Stimulated activated CD8-positive, alpha-beta memory T cell treated with anti-CD3 and anti-CD28 coated beads, Interleukin-15, amount 100 ng/mL, for 4 hours (primary cell): ENCODE measurements around the gene SLC25A23.
A peak's percentile ranks its signal among the peaks of the same experiment; 100 is the strongest.

ENCODE experiments used
- DNase-seq, 2 donors: peaks; one replicate each; pipeline ENCODE4 v3.0.0-alpha.2; 2020; ENCODE audit warnings: low read depth in 2 of 2

SLC25A23 gene

DNA sequence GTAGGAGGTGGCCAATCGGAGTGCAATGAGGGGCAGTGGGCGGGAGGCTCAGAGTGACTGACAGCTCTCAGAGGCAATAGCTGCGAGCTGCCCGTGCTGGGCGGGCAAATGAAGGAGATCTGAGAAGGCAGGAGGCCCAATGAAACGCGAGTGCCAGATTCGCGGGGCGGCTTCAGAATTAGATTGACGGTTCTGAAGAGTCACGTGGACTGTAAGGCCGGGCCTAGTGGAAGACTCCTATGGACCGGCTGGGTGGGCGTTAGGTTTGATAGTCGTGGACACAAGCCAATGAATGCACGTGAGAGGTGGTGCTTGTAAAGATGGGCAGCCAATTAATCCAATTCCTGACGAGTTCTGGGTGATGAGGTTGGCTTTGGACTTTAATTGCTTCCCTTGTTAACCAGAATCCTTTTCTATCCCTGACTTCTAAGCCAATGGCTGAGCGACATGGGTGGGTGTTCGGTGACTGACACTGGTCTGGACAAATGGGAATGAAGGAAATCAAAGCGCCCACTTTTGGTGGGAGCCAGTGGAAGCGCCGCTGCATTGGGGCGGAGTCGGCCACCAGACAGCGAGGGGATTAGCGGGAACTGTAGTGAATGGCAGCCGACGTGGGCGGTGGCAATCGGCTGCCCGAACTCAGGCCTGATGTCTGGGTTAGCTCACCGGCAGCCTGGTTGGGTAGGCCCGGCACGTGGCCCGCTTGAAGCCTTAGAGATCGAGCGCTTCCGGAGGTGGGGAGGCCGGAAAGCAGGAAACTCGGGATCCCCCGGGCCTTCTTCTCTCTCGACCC lies 34.5 kb downstream of the SLC25A23 start:
- DNase-seq = peak; percentile 99 to 100

- peak in 1 of 2 donors; percentile 21 for DNase-seq
These were observed 35.2 kb downstream of the SLC25A23 start, which contains the start of gene KHSRP for GRCh38 chr19:6424195-6424938. TSS of gene KHSRP (minus strand) at chr19:6424811. CDS start at chr19:6424701, 110 bp downstream.

- no peak for DNase-seq
These were observed 35.9 kb downstream of the SLC25A23 start for GRCh38 chr19:6423499-6424194.

DNA sequence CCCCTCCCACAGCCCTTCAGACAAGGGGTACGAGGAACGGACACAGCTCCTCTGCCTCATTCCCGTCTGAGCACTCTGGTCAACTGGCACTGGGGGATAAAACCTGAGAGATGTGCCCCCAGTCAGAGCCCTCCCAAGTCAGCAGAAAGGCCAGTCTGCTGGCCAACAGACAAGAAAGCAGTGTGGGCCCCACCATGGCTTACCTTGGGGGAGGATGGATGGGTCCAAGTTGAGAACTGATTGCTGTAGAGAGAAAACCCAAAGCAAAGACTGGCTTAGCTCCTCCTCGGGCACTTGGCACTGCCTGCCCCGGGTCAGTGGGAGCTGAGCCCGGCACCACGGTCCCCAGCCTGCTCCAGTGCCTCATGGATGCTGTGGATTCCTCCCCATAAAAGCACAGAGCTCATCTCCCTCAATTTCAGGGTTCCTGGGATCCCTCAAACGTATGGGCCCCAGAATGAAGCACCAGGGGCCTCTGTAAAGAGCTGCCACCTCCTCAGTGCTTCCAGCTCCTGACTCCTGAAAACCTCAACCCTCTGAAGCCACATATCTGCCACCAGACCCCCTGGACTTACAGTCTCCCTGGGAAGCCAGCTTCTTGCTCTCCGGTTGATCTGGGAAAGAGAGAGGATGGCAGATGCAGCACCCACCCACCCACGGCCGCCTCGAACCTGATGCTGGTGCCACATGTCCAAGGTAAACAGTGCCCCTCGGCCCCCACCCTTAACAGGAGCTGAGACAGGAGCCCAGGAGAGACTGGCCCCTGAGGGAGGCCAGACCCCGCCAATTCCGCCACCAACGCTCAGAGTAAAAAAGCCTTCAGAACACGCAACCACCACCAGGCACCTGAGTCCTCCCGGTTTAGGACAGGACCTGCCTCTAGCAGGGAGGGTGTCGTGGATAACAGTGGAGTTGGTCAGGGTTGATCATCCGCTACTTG lies 38.2 kb downstream of the SLC25A23 start:
- DNase-seq = no peak

GRCh38 chr19:6418562-6418932 lies 41.0 kb downstream of the SLC25A23 start:
- DNase-seq = no peak

DNA sequence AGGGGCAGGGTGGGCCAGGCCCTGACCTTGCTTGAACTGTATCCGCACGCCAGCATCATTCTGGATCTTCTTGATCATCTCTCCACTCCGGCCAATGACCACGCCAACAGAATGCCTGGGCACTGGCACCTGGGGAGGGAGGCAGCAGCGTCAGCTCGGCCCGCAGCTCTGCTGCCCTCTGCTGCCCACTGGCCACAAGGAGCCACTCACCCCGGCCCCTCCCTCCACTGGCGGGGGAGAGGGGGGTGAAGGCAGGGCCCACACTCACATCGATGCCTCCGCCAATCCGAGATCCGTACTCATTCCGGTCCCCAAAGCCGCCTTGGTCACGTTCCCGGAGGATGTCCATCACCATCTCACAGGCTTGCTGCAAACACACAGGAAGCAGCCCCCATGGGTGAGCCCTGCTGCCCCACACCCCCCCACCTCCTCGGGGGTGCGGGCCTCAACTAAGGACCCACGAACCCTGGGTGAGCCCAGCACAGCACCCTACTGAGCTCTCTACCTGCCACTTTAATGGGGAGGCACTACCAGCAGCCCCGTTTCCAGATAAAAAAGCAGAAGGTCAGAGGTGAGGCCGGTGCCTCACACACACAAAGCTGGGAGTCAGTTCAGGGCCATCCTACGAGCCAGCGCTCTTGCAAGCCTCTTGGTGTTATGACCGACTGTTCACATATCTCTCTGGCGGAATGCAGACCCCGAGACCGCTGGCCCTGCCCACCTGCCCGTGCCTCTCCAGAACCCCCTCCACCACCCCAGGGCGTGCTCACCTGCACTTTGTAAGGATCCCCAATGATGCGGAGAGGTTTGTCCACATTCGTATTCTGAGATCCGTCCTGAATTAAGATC lies 41.7 kb downstream of the SLC25A23 start:
- DNase-seq = no peak

DNA sequence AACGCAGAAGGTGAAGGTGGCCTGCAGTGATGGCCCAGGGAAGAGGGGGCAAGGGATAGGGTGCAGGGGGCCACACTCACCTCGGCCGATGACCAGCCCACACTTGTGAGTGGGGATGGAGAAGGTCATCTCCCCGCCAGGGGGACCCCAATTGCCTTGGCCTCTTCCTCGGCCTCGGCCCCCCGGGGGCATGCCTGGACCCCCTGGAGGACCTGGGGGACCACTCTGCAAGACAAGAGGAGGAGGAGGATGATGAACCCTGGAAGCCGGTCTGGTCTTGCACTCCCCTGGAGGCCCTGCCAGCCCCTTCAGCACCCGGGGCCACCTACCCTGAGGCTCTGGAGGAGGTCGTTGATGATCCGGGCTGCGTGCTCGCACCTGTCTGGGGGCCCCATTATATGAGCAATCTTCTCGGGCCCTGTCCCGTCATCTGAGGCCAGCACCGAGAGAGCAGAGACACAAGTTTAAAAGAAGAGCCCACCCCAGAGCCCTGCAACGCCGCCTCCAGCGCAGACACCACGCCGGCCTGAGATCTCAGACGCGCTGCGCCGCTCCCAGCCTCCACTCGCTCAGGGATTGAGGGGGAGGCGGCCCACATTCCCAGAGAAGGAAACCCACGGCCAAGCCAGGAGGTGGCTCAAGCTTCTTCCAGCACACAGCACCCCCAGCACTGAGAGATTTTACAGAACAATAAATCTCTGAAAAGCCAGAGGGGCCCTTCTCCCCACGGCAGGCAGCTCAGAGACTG lies 42.8 kb downstream of the SLC25A23 start:
- no peak for DNase-seq

- DNase-seq = no peak
These were observed 43.9 kb downstream of the SLC25A23 start for GRCh38 chr19:6415591-6416190.

GRCh38 chr19:6414793-6415590 lies 44.6 kb downstream of the SLC25A23 start:
- no peak for DNase-seq

- no peak for DNase-seq
These were observed 45.6 kb downstream of the SLC25A23 start for GRCh38 chr19:6413721-6414643.

DNA sequence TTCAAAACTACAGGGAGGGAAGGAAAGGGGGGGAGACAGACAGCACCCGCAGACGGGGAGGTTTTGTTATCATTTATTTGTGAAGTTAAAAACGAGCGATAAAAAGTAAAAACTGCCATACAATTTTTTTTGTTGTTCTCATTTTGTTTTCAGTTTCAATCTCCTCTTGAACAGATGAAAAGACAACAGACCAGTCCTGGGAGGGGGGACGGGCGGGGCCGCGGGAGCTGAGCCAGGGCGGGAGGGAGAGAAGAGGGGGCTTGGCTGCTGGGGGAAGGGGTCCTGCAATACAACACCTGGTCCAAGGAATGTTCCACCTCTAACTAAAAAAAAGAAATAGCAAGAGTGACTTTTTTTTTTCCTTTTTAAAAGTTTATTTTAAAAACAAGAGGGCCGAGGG lies 46.3 kb downstream of the SLC25A23 start:
- DNase-seq = no peak

DNA sequence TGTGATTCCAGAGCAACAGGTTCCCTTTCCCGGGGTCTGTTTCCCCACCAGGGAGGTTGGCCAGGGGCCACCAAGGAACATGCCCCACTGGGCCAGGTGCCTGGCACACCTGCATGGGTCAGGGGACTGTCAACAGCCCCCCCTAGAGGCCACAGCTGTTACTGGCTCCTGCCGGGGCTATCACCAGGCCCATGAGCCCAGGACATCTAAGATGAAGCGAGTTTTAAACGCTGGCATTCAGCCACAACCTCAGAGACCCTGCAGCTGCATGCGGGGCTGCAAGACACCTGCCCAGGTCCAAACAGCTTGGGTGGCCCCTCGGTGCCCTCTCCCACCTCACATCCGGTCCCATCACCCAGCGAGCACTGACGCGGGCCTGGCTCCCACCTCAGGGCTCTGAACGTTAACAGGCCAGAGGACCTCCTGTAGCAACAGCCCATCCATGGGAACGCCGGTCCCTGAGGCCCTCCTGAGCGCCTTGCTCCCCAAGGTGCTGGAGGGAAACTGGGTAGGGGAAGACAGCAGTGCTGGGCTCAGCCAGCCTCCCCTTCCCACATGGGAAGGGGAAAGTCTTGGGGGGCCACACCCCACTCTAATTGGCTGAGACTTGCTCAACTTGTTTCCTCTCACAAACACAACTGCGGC lies 47.0 kb downstream of the SLC25A23 start:
- DNase-seq = no peak

DNA sequence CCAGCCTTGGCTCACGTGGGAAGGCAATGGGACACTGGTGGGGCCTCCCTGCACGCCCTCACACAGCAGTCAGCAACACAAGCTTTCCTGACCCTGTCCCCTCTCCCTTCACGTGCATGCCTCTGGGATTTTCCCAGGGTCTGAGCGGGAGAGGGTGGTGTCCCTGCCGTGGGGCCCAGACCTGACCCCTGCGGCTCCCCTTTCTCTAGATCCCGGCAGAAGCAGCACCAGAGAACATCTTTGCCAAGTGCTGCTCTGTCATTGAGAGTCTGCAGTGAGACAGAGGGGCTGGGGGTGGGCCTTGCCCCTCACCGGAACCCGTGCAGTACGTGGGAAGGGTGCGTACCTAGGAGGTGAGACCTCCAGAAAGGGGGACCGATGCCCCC lies 47.5 kb downstream of the SLC25A23 start:
- no peak for DNase-seq

GRCh38 chr19:6409346-6409745 lies 50.2 kb downstream of the SLC25A23 start:
- no peak for DNase-seq

- no peak for DNase-seq
These were observed 53.2 kb downstream of the SLC25A23 start for GRCh38 chr19:6406401-6406800.

DNA sequence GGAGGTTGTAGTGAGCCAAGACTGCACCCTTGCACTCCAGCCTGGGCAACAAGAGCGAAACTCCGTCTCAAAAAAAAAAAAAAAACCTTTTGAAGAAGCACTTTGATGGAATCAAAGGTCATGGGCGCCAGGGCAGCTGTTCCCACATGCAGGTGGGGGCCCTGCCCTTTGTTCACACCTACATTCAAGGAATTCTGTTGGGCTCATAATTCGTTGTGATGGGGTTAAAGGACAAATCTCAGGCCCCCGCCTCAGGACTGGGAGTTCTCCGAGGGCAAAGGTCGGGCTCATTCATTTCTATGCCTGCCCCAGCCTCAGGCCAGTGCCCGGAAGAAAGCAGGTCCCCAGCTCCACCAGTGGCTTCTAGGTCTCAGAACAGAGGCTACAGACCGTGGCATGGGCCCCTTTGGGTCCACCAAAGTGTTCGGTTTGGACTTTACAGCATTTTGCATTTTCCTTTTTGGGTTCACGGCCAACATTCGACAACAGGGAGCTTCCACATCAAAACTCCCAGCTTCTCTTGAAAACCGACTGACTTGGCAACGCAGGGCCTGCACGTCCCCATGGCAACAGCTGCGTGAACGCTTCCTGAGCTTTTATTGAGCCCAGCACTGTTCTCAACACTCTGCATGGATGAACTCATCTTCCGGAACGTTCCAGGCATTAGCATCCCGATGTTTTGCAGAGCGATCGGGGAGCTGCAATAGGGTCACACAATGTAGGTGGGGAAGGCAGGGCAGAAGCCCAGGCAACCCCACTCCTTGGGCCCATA lies 56.6 kb downstream of the SLC25A23 start:
- DNase-seq = no peak
